ENCODE results near the gene CCR5AS.

Gene CCR5AS

GRCh38 chr3:46361408-46362283, 45.2 kb downstream of the CCR5AS start:
- no peak for DNase-seq (ENCODE audit: low read depth, low spot score)
- no peak overlapping the region for H3K27ac ChIP-seq

GRCh38 chr3:46360907-46361306, 46.0 kb downstream of the CCR5AS start:
- no peak overlapping the region for H3K27ac ChIP-seq
- DNase-seq (ENCODE audit: low read depth, low spot score): no peak

DNA sequence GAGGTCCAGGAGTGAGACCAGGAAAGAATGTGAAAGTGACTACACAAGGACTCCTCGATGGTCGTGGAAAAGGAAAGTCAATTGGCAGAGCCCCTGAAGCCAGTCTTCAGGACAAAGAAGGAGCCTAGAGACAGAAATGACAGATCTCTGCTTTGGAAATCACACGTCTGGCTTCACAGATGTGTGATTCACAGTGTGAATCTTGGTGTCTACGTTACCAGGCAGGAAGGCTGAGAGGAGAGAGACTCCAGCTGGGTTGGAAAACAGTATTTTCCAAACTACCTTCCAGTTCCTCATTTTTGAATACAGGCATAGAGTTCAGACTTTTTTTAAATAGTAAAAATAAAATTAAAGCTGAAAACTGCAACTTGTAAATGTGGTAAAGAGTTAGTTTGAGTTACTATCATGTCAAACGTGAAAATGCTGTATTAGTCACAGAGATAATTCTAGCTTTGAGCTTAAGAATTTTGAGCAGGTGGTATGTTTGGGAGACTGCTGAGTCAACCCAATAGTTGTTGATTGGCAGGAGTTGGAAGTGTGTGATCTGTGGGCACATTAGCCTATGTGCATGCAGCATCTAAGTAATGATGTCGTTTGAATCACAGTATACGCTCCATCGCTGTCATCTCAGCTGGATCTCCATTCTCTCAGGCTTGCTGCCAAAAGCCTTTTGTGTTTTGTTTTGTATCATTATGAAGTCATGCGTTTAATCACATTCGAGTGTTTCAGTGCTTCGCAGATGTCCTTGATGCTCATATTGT, 47.0 kb downstream of the CCR5AS start:
- no peak for DNase-seq (ENCODE audit: low read depth, low spot score)
- H3K27ac ChIP-seq: no peak overlapping the region

DNA sequence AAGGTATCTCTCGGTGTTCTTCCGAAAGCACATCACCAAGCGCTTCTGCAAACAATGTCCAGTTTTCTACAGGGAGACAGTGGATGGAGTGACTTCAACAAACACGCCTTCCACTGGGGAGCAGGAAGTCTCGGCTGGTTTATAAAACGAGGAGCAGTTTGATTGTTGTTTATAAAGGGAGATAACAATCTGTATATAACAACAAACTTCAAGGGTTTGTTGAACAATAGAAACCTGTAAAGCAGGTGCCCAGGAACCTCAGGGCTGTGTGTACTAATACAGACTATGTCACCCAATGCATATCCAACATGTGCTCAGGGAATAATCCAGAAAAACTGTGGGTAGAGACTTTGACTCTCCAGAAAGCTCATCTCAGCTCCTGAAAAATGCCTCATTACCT, 48.4 kb downstream of the CCR5AS start:
- DNase-seq (ENCODE audit: low read depth, low spot score): no peak
- no peak overlapping the region for H3K27ac ChIP-seq

GRCh38 chr3:46356909-46357308, 50.0 kb downstream of the CCR5AS start:
- H3K27ac ChIP-seq: no peak overlapping the region
- no peak for DNase-seq (ENCODE audit: low read depth, low spot score)

- H3K27ac ChIP-seq: no peak overlapping the region
- DNase-seq (ENCODE audit: low read depth, low spot score): no peak
Measured at GRCh38 chr3:46356276-46356675, 50.6 kb downstream of the CCR5AS start.

DNA sequence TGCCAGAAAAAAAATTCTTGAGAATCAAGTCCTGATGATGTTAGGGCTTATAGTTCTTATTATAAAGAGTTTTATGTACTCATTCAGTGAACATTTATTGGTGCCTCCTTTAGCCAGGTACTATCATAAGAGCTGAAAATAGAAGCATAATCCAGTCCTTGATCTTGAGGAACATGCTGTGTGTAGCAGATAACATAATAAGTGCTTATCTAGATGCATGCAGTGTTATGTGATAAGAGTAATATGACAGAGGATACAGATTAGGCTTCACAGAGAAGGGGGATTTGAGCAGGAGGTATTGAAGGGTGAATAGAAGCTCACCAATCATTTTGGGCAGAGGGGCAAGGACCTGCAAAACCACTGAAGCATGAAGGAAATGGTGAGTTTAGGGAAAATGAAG, 51.9 kb downstream of the CCR5AS start:
- no peak for DNase-seq (ENCODE audit: low read depth, low spot score)
- H3K27ac ChIP-seq: no peak overlapping the region

- H3K27ac ChIP-seq: no peak overlapping the region
- DNase-seq (ENCODE audit: low read depth, low spot score): no peak
Measured at GRCh38 chr3:46354478-46354877, 52.4 kb downstream of the CCR5AS start.

DNA sequence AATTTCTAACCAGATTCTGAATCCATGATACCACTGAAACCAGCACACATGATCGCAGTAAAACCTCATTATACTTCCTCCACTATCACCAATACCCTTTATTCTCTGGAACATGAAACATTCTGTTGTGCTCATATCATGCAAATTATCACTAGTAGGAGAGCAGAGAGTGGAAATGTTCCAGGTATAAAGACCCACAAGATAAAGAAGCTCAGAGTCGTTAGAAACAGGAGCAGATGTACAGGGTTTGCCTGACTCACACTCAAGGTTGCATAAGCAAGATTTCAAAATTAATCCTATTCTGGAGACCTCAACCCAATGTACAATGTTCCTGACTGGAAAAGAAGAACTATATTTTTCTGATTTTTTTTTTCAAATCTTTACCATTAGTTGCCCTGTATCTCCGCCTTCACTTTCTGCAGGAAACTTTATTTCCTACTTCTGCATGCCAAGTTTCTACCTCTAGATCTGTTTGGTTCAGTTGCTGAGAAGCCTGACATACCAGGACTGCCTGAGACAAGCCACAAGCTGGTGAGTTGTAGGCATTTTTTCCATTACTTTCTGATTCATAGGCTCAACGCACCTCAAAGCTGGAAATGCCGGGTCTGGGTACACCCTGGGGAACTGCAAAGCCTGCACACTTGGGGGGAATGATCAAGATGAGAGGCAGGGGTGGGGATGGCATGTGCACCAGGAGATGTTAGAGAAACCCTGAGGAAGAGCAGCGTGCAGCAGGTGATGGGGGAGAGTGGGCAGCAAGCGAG, 53.0 kb downstream of the CCR5AS start, which contains the start of gene CCR2:
Gene CCR2 (plus strand): TSS at position 465 of the 764 bp plus-strand sequence. CDS start 3,417 bp downstream, outside the sequence.
- DNase-seq (ENCODE audit: low read depth, low spot score): no peak
- H3K27ac ChIP-seq: no peak within 1 kb of the TSS

DNA sequence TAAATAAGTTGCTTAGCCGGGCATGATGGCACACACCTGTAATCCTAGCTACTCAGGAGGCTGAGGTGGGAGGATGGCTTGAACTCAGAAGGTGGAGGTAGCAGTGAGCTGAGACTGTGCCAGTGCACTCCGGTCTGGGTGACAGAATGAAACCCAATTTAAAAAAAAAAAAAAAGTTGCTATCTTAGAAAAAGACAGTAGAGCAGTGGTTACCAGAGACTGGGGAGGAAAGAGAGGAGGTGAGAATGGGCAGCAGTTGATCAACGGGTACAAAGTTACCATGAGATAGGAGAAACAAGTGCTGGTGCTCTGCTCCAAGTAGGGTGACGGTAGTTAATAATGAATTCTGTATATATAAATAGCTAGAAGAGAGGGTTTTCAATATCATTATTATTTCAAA, 53.8 kb downstream of the CCR5AS start:
- DNase-seq (ENCODE audit: low read depth, low spot score): no peak
- H3K27ac ChIP-seq: no peak overlapping the region

DNA sequence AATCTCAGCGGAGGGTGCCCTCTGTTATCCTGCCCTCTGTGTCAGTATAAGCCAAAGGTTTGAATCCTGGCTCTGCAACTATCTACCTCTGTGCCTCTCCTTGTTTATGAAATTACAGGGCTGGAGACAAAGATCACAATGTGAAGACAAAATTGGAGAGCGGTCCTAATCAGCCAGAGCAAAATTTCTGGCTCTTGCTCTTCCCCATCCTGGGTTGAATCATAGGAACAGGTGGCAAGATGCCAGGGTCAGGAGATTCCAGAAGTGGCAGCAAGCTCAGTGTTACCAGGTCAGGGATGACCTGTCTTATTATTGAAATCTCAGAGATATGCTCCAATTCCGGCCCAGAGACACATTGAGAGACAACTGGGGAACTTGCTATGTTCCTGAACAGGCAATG, 55.2 kb downstream of the CCR5AS start:
- no peak for DNase-seq (ENCODE audit: low read depth, low spot score)
- H3K27ac ChIP-seq: no peak overlapping the region

GRCh38 chr3:46350262-46350565, 56.7 kb downstream of the CCR5AS start:
- DNase-seq (ENCODE audit: low read depth, low spot score): no peak
- H3K27ac ChIP-seq: no peak overlapping the region

- H3K27ac ChIP-seq: no peak overlapping the region
- DNase-seq (ENCODE audit: low read depth, low spot score): no peak
Measured at GRCh38 chr3:46349484-46350261, 57.2 kb downstream of the CCR5AS start.

- no peak for DNase-seq (ENCODE audit: low read depth, low spot score)
- H3K27ac ChIP-seq: no peak overlapping the region
Measured at GRCh38 chr3:46348823-46349482, 57.9 kb downstream of the CCR5AS start.

- no peak overlapping the region for H3K27ac ChIP-seq
- no peak for DNase-seq (ENCODE audit: low read depth, low spot score)
Measured at GRCh38 chr3:46344476-46344875, 62.4 kb downstream of the CCR5AS start.

GRCh38 chr3:46338840-46339239, 68.0 kb downstream of the CCR5AS start:
- no peak for DNase-seq (ENCODE audit: low read depth, low spot score)
- H3K27ac ChIP-seq: no peak overlapping the region

DNA sequence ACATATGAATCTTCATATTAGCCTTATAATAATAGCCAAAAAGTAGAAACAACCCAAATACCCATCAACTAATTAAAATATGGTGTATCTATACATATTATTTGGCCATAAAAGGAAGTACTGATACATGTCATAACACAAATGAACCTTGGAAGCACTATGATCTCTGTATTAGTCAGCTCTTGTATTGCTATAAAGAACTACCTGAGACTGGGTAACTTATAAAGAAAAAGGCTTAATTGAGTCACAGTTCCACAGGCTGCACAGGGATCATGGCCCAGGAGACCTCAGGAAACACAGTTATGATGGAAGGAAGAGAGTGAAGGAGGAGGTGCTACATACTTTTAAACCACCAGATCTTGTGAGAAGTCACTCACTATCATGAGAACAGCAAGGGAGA, 69.0 kb downstream of the CCR5AS start:
- H3K27ac ChIP-seq: peak overlapping the region; percentile 21
- peak; percentile 41 for DNase-seq (ENCODE audit: low read depth, low spot score)

GRCh38 chr3:46335541-46335940, 71.3 kb downstream of the CCR5AS start:
- no peak overlapping the region for H3K27ac ChIP-seq
- no peak for DNase-seq (ENCODE audit: low read depth, low spot score)

- peak; percentile 33 for DNase-seq (ENCODE audit: low read depth, low spot score)
- no peak overlapping the region for H3K27ac ChIP-seq
Measured at GRCh38 chr3:46334741-46335478, 72.0 kb downstream of the CCR5AS start.

All from epithelial cell of prostate (primary cell).